Nephron progenitor cell (in vitro differentiated cells): ENCODE data around the gene CHST12.
A peak's percentile ranks its signal among the peaks of the same experiment; 100 is the strongest.

ENCODE experiments used
- DNase-seq: peaks from one replicate; pipeline ENCODE4 v3.0.0; 2021
- H3K27ac Mint-ChIP-seq: 2 replicates; pipeline ENCODE4 v1.8.0; 2021; ENCODE audit warnings: mild to moderate bottlenecking, moderate library complexity, mixed read lengths
- H3K27me3 Mint-ChIP-seq: 2 replicates; pipeline ENCODE4 v1.8.0; 2021; ENCODE audit warnings: mild to moderate bottlenecking, low read depth, mixed read lengths; ENCODE audit not compliant: poor library complexity
- H3K36me3 Mint-ChIP-seq: 2 replicates; pipeline ENCODE4 v1.8.0; 2021; ENCODE audit warnings: low read depth, mixed read lengths
- H3K4me1 Mint-ChIP-seq: 2 replicates; pipeline ENCODE4 v1.8.0; 2021; ENCODE audit warnings: mixed read lengths
- H3K4me3 Mint-ChIP-seq: 2 replicates; pipeline ENCODE4 v1.8.0; 2021; ENCODE audit warnings: mild to moderate bottlenecking, moderate library complexity, mixed read lengths
- H3K9me3 Mint-ChIP-seq: 2 replicates; pipeline ENCODE4 v1.8.0; 2021; ENCODE audit warnings: mild to moderate bottlenecking, moderate library complexity, mixed read lengths
- TF ChIP-seq, protein P1 (sequence below): fragments of 200-600 bp; sonication (generic); IDR thresholded peaks from 2 replicates; pipeline ENCODE4 v1.5.0; 2021; ENCODE audit warnings: antibody characterized with exemption

CHST12 gene

DNA sequence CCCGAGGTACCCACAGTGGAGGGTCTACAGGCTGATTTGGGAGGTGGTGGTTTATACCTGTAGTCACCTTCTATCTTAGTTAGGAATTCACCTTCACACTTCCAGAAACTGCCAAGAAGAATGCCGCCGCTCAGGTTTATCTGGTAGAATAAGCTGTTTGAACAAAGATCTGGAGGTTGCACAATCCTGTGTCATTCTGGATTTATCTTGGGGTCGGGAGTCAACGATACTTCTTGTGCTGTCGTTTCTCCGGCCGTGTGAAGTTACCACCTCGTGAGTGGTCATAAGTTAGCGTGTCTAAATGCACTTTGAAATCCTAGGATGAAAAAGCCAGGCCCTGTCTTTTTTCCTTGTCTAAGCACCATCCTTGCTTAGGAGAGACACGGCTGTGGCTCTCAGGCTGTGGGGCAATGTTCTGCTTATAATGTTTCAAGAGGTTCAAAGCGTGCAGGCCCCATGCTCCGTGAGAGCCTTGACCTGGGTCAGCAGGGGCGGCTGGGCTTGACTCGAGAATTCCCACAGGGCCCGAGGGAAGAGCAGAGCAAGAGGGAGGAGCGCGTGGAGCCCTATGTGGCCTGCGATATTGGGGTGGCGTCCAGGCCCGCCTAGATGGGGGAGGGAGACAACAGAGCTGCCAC is 37.3 kb downstream of the CHST12 start:
- peaks cover 4% of the 10 kb centered on the region for H3K27me3 Mint-ChIP-seq
- H3K4me3 Mint-ChIP-seq = peak overlapping the region; percentile 24
- H3K27ac Mint-ChIP-seq = peak overlapping the region; percentile 98
- no peaks in the 10 kb centered on the region for H3K9me3 Mint-ChIP-seq
- peaks cover 30% of the 10 kb centered on the region for H3K36me3 Mint-ChIP-seq
- peaks cover 59% of the 10 kb centered on the region for H3K4me1 Mint-ChIP-seq
- TF ChIP-seq, protein P1, sequence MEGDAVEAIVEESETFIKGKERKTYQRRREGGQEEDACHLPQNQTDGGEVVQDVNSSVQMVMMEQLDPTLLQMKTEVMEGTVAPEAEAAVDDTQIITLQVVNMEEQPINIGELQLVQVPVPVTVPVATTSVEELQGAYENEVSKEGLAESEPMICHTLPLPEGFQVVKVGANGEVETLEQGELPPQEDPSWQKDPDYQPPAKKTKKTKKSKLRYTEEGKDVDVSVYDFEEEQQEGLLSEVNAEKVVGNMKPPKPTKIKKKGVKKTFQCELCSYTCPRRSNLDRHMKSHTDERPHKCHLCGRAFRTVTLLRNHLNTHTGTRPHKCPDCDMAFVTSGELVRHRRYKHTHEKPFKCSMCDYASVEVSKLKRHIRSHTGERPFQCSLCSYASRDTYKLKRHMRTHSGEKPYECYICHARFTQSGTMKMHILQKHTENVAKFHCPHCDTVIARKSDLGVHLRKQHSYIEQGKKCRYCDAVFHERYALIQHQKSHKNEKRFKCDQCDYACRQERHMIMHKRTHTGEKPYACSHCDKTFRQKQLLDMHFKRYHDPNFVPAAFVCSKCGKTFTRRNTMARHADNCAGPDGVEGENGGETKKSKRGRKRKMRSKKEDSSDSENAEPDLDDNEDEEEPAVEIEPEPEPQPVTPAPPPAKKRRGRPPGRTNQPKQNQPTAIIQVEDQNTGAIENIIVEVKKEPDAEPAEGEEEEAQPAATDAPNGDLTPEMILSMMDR = no peak
- DNase-seq = peak; percentile 54

DNA sequence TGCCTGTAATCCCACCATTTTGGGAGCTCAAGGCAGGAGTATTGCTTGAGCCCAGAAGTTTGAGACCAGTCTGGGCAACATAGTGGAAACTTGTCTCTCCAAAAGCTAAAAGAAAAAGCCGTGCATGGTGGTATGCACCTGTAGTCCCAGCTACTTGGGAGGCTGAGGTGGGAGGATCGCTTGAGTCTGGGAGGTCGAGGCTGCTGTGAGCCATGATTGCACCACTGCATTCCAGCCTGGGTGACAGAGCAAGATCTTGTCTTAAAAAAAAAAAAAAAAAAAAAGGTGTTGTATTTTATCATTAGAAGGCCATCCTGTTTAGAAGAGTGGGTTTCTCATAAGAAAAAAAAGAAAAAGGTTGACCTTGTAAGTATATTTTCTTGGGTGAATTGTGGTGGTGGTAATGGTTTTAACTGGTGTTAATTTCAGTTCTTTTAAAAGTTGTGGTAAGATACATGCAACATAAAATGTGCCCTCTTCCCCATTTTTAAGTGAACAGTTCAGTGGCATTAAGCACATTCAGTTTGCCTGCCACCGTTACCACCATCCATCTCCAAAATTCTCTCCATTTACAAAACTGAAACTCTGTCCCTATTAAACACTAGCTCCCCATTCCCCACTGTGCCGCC is 38.1 kb downstream of the CHST12 start:
- TF ChIP-seq, protein P1 = no peak
- H3K27ac Mint-ChIP-seq = peak overlapping the region; percentile 76

DNA sequence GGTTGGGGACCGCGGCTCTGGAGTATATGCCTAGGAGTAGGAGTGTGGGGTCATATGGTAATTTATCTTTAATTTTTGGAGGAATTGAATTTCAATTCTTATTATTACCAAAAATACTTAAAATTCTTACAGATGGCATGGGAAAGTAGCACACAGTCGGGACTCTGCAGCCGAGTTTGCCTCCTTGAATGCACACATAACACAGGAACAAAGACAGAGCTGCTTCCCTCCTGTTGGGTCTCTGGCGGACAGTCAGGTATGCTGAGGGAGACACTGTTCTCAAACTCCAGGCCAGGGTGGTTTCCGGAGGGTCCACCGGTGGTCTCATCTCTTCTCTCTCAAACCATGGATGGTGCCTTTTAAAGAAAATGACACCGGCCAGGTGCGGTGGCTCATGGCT is 40.1 kb downstream of the CHST12 start:
- DNase-seq = no peak
- no peaks in the 10 kb centered on the region for H3K9me3 Mint-ChIP-seq

More for the DNA sequence above, 38.1 kb downstream of the CHST12 start:
- H3K9me3 Mint-ChIP-seq = no peaks in the 10 kb centered on the region
- peaks cover 22% of the 10 kb centered on the region for H3K36me3 Mint-ChIP-seq
- peaks cover 4% of the 10 kb centered on the region for H3K27me3 Mint-ChIP-seq
- no peak overlapping the region for H3K4me3 Mint-ChIP-seq
- DNase-seq = no peak
- H3K4me1 Mint-ChIP-seq = peaks cover 60% of the 10 kb centered on the region

DNA sequence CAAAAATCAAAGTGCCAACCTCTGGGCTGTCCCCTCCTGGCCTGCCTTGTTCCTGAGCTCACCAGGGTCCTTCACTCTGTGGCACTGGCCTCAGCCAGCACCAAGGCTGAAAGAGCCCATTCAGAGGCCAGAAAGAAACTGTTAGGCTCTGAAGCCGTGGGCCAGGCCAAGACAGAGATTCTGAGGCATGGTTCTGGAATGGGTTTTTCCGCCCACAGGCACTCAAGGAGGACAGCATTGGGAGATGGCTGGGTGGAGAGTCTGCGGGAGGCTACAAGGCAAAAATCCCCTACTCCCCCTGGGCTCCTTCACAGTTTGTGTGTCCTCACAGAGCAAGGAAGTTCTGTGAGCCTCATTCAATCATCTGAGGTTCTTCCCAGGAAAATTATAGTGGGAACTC is 41.1 kb downstream of the CHST12 start:
- Mint-ChIP-seq H3K4me3 (no peak overlapping the region), H3K4me1 (peaks cover 62% of the 10 kb centered on the region), H3K27ac (no peak overlapping the region), H3K27me3 (peaks cover 11% of the 10 kb centered on the region), H3K36me3 (peaks cover 11% of the 10 kb centered on the region), H3K9me3 (no peaks in the 10 kb centered on the region)
- TF ChIP-seq, protein P1 = no peak
- DNase-seq = no peak

More for the DNA sequence above, 40.1 kb downstream of the CHST12 start:
- TF ChIP-seq, protein P1 = no peak
- Mint-ChIP-seq H3K27me3 (peaks cover 7% of the 10 kb centered on the region), H3K27ac (no peak overlapping the region), H3K4me3 (no peak overlapping the region), H3K4me1 (peaks cover 65% of the 10 kb centered on the region), H3K36me3 (peaks cover 16% of the 10 kb centered on the region)

DNA sequence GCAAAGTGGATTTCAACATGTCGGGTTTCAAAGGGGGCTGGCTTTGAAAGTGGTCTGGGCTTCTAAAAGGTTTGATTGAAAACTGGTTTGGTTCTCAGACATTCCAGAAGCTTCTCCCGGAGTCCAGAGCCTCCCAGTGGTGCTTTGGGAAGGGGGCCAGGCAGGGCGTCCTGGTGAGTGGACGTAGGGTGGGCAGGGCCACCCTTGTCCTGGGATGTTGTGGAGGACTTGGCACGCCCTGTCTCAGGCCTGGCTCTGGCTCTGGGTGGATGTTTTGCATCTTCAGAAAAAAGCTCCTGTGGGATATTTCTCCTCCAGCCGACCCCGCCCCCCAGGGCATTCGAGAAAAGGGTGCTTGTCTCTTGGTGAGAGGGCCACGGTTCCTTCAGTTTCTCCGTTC is 41.6 kb downstream of the CHST12 start:
- TF ChIP-seq, protein P1 = no peak
- Mint-ChIP-seq H3K36me3 (peaks cover 11% of the 10 kb centered on the region), H3K4me1 (peaks cover 62% of the 10 kb centered on the region), H3K4me3 (no peak overlapping the region), H3K9me3 (no peaks in the 10 kb centered on the region), H3K27me3 (peaks cover 11% of the 10 kb centered on the region), H3K27ac (no peak overlapping the region)
- no peak for DNase-seq
